IMR-90 (cell line): ENCODE results near the gene TPO. TPM values are rescaled to one million over a fixed set of nuclear protein-coding genes. Genes with fewer than 3 reads are reported as not detected.

ENCODE experiments used
- ATAC-seq: fragments of 200-7000 bp; cut with Tn5 transposase; 2 replicates; pipeline ENCODE4 v1.9.1; 2020; ENCODE audit warnings: low read depth, mild to moderate bottlenecking, moderate library complexity
- BruUV-seq: library from RNA; stranded (reverse); fragments of 400-500 nt; replicated peaks from 2 replicates; lab custom pipeline; 2021; lab: Mats Ljungman, UMichigan
- CTCF ChIA-PET: fragments of 300-600 bp; formaldehyde crosslinking; extraction: SDS; loops from one replicate; lab custom pipeline; 2021; ENCODE audit warnings: antibody characterized with exemption; lab: Yijun Ruan, JAX
- POLR2A ChIA-PET: fragments of 300-600 bp; sonication (Branson Sonifier 250); formaldehyde crosslinking; loops from one replicate; lab custom pipeline; 2022; ENCODE audit warnings: antibody characterized with exemption; ENCODE audit not compliant: unreplicated experiment; lab: Charles Lee
- DNase-seq: peaks from one replicate; pipeline ENCODE4 v3.0.0; 2013
- H2AFZ ChIP-seq: replicated peaks from 2 replicates; pipeline ENCODE3; 2013; ENCODE audit warnings: low read length, mild to moderate bottlenecking; ENCODE audit not compliant: poor library complexity
- H2AK5ac ChIP-seq: 2 replicates; pipeline ENCODE4 v1.6.1; 2013; ENCODE audit warnings: low read depth, low read length, inconsistent platforms
- H2AK9ac ChIP-seq: replicated peaks from 2 replicates; pipeline ENCODE3; 2013; ENCODE audit warnings: mild to moderate bottlenecking, low read depth, low read length, moderate library complexity; ENCODE audit not compliant: poor library complexity
- H2BK120ac ChIP-seq: 2 replicates; pipeline ENCODE4 v1.6.1; 2013; ENCODE audit warnings: low read depth, low read length, inconsistent platforms
- H2BK15ac ChIP-seq: 3 replicates; pipeline ENCODE4 v1.6.1; 2013; ENCODE audit warnings: low read depth, low read length, inconsistent platforms
- H2BK20ac ChIP-seq: 2 replicates; pipeline ENCODE4 v1.6.1; 2013; ENCODE audit warnings: low read depth, mild to moderate bottlenecking, inconsistent platforms, low read length, moderate library complexity
- H2BK5ac ChIP-seq: 2 replicates; pipeline ENCODE4 v1.6.1; 2013; ENCODE audit warnings: mild to moderate bottlenecking, low read depth, low read length, inconsistent platforms; ENCODE audit not compliant: poor library complexity, severe bottlenecking
- H3K14ac ChIP-seq: replicated peaks from 2 replicates; pipeline ENCODE4 v1.6.1; 2013; ENCODE audit warnings: low read depth, low read length, inconsistent platforms
- H3K18ac ChIP-seq: 2 replicates; pipeline ENCODE4 v1.6.1; 2013; ENCODE audit warnings: low read depth, low read length, control low read depth
- H3K23ac ChIP-seq: 2 replicates; pipeline ENCODE4 v1.6.1; 2013; ENCODE audit warnings: low read depth, low read length, inconsistent platforms
- H3K27ac ChIP-seq: 2 replicates; pipeline ENCODE4 v1.5.1; 2013; ENCODE audit warnings: mild to moderate bottlenecking, control low read depth, low read length; ENCODE audit not compliant: insufficient read depth
- H3K27me3 ChIP-seq: 2 replicates; pipeline ENCODE4 v1.6.1; 2013; ENCODE audit warnings: low read length; ENCODE audit not compliant: control insufficient read depth, insufficient read depth
- H3K36me3 ChIP-seq: 2 replicates; pipeline ENCODE4 v1.6.1; 2013; ENCODE audit warnings: low read length, mixed read lengths; ENCODE audit not compliant: control insufficient read depth, insufficient read depth
- H3K4ac ChIP-seq: 2 replicates; pipeline ENCODE4 v1.6.1; 2013; ENCODE audit warnings: low read depth, low read length, inconsistent platforms
- H3K4me1 ChIP-seq: 2 replicates; pipeline ENCODE4 v1.6.1; 2013; ENCODE audit warnings: low read length, mixed read lengths; ENCODE audit not compliant: control insufficient read depth, insufficient read depth
- H3K4me2 ChIP-seq: 2 replicates; pipeline ENCODE4 v1.6.1; 2013; ENCODE audit warnings: low read depth, mild to moderate bottlenecking, control low read depth, low read length, moderate library complexity
- H3K4me3 ChIP-seq: 2 replicates; pipeline ENCODE4 v1.5.1; 2013; ENCODE audit warnings: low read depth, mild to moderate bottlenecking, control low read depth, low read length, moderate library complexity; ENCODE audit not compliant: insufficient read depth
- H3K56ac ChIP-seq: 2 replicates; pipeline ENCODE4 v1.6.1; 2013; ENCODE audit warnings: low read length, inconsistent platforms; ENCODE audit not compliant: insufficient read depth; ENCODE audit errors: extremely low read depth
- H3K79me1 ChIP-seq, 2 experiments: 2 replicates each; pipeline ENCODE4 v1.6.1; 2013; ENCODE audit warnings: low read length in 2 of 2, inconsistent platforms in 1 of 2, low read depth in 1 of 2
- H3K9ac ChIP-seq: 2 replicates; pipeline ENCODE4 v1.6.1; 2013; ENCODE audit warnings: low read depth, low read length, control low read depth
- H3K9me1 ChIP-seq: 2 replicates; pipeline ENCODE4 v1.6.1; 2013; ENCODE audit warnings: low read length, inconsistent platforms; ENCODE audit not compliant: insufficient read depth
- H3K9me3 ChIP-seq: 2 replicates; pipeline ENCODE4 v1.6.1; 2013; ENCODE audit warnings: low read length; ENCODE audit not compliant: control insufficient read depth, insufficient read depth
- H4K20me1 ChIP-seq: 2 replicates; pipeline ENCODE4 v1.6.1; 2013; ENCODE audit warnings: low read length, inconsistent platforms; ENCODE audit not compliant: insufficient read depth
- H4K5ac ChIP-seq: 2 replicates; pipeline ENCODE4 v1.6.1; 2013; ENCODE audit warnings: mild to moderate bottlenecking, low read depth, low read length, control low read depth
- H4K8ac ChIP-seq, 2 experiments: 2 replicates each; pipeline ENCODE4 v1.6.1; 2013; ENCODE audit warnings: low read depth in 2 of 2, low read length in 2 of 2, control low read depth in 1 of 2, inconsistent platforms in 1 of 2
- H4K91ac ChIP-seq: 2 replicates; pipeline ENCODE4 v1.6.1; 2013; ENCODE audit warnings: low read depth, low read length, inconsistent platforms; ENCODE audit not compliant: insufficient read depth
- BHLHE40 ChIP-seq: fragments of 150-350 bp; IDR thresholded peaks from 2 replicates; pipeline ENCODE4 v1.6.1; 2016; ENCODE audit warnings: mild to moderate bottlenecking, low read depth, low read length
- CEBPB ChIP-seq: IDR thresholded peaks from 2 replicates; pipeline ENCODE4 v1.6.1; 2012; ENCODE audit warnings: low read depth, low read length, improper control_type of control experiment
- CHD1 ChIP-seq: IDR thresholded peaks from 2 replicates; pipeline ENCODE4 v1.6.1; 2012; ENCODE audit warnings: low read depth, low read length, improper control_type of control experiment
- FOS ChIP-seq: fragments of 150-350 bp; IDR thresholded peaks from 2 replicates; pipeline ENCODE4 v1.6.1; 2016; ENCODE audit warnings: low read depth, low read length
- MAFK ChIP-seq: IDR thresholded peaks from 2 replicates; pipeline ENCODE4 v1.6.1; 2012; ENCODE audit warnings: low read depth, low read length, improper control_type of control experiment
- MAZ ChIP-seq: IDR thresholded peaks from 2 replicates; pipeline ENCODE4 v1.6.1; 2012; ENCODE audit warnings: low read depth, mild to moderate bottlenecking, low read length, improper control_type of control experiment, moderate library complexity, borderline replicate concordance
- MXI1 ChIP-seq: IDR thresholded peaks from 2 replicates; pipeline ENCODE4 v1.6.1; 2012; ENCODE audit warnings: low read depth, mild to moderate bottlenecking, low read length, moderate library complexity, borderline replicate concordance
- NFE2L2 ChIP-seq: fragments of 150-350 bp; IDR thresholded peaks from 2 replicates; pipeline ENCODE4 v1.6.1; 2016; ENCODE audit warnings: low read depth, mild to moderate bottlenecking, low read length
- POLR2A ChIP-seq: IDR thresholded peaks from 2 replicates; pipeline ENCODE4 v1.6.1; 2012; ENCODE audit warnings: mild to moderate bottlenecking, low read depth, low read length
- RAD21 ChIP-seq: IDR thresholded peaks from 2 replicates; pipeline ENCODE4 v1.6.1; 2012; ENCODE audit warnings: low read length, improper control_type of control experiment
- RCOR1 ChIP-seq: IDR thresholded peaks from 2 replicates; pipeline ENCODE4 v1.6.1; 2012; ENCODE audit warnings: mild to moderate bottlenecking, low read length, improper control_type of control experiment; ENCODE audit not compliant: insufficient replicate concordance
- RFX5 ChIP-seq: IDR thresholded peaks from 2 replicates; pipeline ENCODE4 v1.8.0; 2012; ENCODE audit warnings: low read depth, mild to moderate bottlenecking, low read length, moderate library complexity
- SMC3 ChIP-seq: fragments of 150-350 bp; IDR thresholded peaks from 2 replicates; pipeline ENCODE4 v1.6.1; 2016; ENCODE audit warnings: low read depth, mild to moderate bottlenecking, antibody characterized with exemption, low read length, moderate library complexity
- WGBS, 2 experiments: methylation state at CpG; one replicate each; pipeline versions ENCODE4 v1.1.5 to v1.1.7; 2013; ENCODE audit warnings: missing lambda C conversion rate in 2 of 2; ENCODE audit not compliant: insufficient read length in 1 of 2; ENCODE audit errors: extremely low coverage in 2 of 2; 5-methylcytosine and 5-hydroxymethylcytosine counted together
- dilution Hi-C: fragments of 300-500 bp; cut with HindIII; formaldehyde crosslinking; loops from one replicate; pipeline ENCODE4 v1.14.3; 2018; ENCODE audit warnings: low sequenced_read_pairs; ENCODE audit not compliant: unreplicated experiment
- in situ Hi-C: fragments of 300-500 bp; cut with MboI; formaldehyde crosslinking; loops from 3 replicates; pipeline ENCODE4 v1.14.3; 2019; ENCODE audit warnings: low sequenced_read_pairs, inconsistent platforms, mixed read lengths
- intact Hi-C: fragments of 100-400 bp; cut with micrococcal nuclease; formaldehyde crosslinking; loops from 2 replicates; pipeline ENCODE4 v1.10.0; 2022
- polyA plus RNA-seq, 3 experiments: library from polyadenylated mRNA; depleted of rRNA; stranded (reverse); fragments of >200 nt; gene quantifications; 2 replicates each; pipeline ENCODE4 v1.2.3, GENCODE V29; 2012; ENCODE audit warnings: low replicate concordance in 1 of 3
- total RNA-seq: library from RNA; depleted of rRNA; stranded (reverse); fragments of >200 nt; gene quantifications from 2 replicates; pipeline ENCODE4 v1.2.3, GENCODE V29; 2012
- TF ChIP-seq, protein P1 (sequence below): fragments of 150-350 bp; IDR thresholded peaks from 2 replicates; pipeline ENCODE4 v1.6.1; 2017; ENCODE audit warnings: mild to moderate bottlenecking, antibody characterized with exemption, low read length, low read depth
- TF ChIP-seq, protein P2 (sequence below): fragments of 150-350 bp; IDR thresholded peaks from 2 replicates; pipeline ENCODE4 v1.6.1; 2016; ENCODE audit warnings: low read depth, mild to moderate bottlenecking, low read length, moderate library complexity, borderline replicate concordance

TPO gene
- total and polyA plus RNA-seq, 2 of the 4 experiments (the other 2 are of a cell fraction): not detected

DNA sequence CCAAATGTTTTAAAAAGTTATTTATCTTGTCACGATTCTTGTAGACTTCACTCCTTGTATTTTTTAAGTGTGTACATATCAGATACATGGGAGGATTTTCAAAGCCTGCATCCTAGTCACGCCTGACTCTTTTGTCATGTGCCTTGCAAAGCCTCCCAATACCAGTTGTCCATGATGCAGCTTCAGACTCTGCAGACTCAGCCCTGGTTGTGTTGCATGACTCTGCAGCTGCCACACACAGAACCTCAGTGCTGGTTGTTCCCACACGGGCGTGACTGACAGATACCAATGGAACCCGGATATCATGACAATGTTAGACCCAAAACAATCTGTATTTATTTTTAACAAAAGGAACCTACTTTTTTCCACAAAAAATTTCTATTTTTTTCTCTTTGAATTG lies 38.2 kb downstream of the TPO start:
- Histone ChIP-seq H2AK9ac (no peak overlapping the region), H2BK120ac (no peak overlapping the region), H2BK5ac (no peak overlapping the region), H3K9me1 (no peaks in the 10 kb centered on the region), H3K4me2 (no peak overlapping the region), H3K14ac (no peak overlapping the region), H3K9ac (no peak overlapping the region), H3K4me1 (no peaks in the 10 kb centered on the region), H3K23ac (no peak overlapping the region), H2BK15ac (no peak overlapping the region), H3K4ac (no peak overlapping the region), H3K18ac (no peak overlapping the region), H4K8ac (no peak overlapping the region), H4K5ac (no peak overlapping the region), H3K27ac (no peak overlapping the region), H3K56ac (no peak overlapping the region), H3K27me3 (no peaks in the 10 kb centered on the region), H3K79me1 (no peaks in the 10 kb centered on the region), H2AFZ (no peak overlapping the region), H3K36me3 (no peaks in the 10 kb centered on the region), H3K9me3 (peaks cover 14% of the 10 kb centered on the region; the same call in 1 of the 2 replicates), H2AK5ac (no peak overlapping the region), H4K20me1 (no peaks in the 10 kb centered on the region), H3K4me3 (no peak overlapping the region), H4K91ac (no peak overlapping the region), H2BK20ac (no peak overlapping the region)
- dilution Hi-C loops: no loop called here
- in situ Hi-C loops: no loop called here
- ChIA-PET POLR2A (no interaction called here), CTCF (no interaction called here)
- WGBS, 2 experiments: 50% methylated on average over 1 of the region's 5 CpGs; no CpG with 5 or more reads in 1 of the 2 experiments
- ATAC-seq: no peak
- no peak for DNase-seq
- TF ChIP-seq RAD21: no peak
- no peak for TF ChIP-seq NFE2L2
- TF ChIP-seq FOS: no peak
- no peak for TF ChIP-seq RFX5
- TF ChIP-seq, protein P1, sequence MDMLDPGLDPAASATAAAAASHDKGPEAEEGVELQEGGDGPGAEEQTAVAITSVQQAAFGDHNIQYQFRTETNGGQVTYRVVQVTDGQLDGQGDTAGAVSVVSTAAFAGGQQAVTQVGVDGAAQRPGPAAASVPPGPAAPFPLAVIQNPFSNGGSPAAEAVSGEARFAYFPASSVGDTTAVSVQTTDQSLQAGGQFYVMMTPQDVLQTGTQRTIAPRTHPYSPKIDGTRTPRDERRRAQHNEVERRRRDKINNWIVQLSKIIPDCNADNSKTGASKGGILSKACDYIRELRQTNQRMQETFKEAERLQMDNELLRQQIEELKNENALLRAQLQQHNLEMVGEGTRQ: no peak
- no peak for TF ChIP-seq MAFK
- no peak for TF ChIP-seq RCOR1
- TF ChIP-seq MAZ: no peak
- no peak for TF ChIP-seq BHLHE40
- TF ChIP-seq CEBPB: no peak
- TF ChIP-seq, protein P2, sequence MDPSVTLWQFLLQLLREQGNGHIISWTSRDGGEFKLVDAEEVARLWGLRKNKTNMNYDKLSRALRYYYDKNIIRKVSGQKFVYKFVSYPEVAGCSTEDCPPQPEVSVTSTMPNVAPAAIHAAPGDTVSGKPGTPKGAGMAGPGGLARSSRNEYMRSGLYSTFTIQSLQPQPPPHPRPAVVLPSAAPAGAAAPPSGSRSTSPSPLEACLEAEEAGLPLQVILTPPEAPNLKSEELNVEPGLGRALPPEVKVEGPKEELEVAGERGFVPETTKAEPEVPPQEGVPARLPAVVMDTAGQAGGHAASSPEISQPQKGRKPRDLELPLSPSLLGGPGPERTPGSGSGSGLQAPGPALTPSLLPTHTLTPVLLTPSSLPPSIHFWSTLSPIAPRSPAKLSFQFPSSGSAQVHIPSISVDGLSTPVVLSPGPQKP: no peak
- no peak for TF ChIP-seq MXI1
- no peak for TF ChIP-seq SMC3
- TF ChIP-seq POLR2A: no peak
- TF ChIP-seq CHD1: no peak
- no TSS peak for BruUV-seq
- intact Hi-C loops: no loop called here
